Vagina (tissue), 2 donors: ENCODE measurements around the gene ZNF80. TPM values are rescaled to one million over a fixed set of nuclear protein-coding genes. Genes with fewer than 3 reads are reported as not detected.

Source experiments
- DNase-seq, 2 donors: peaks; one replicate each; pipeline ENCODE4 v3.0.0-alpha.2; 2017; ENCODE audit errors: extremely low spot score in 2 of 2
- H3K27ac ChIP-seq: fragments of 200-600 bp; sonication (generic); one replicate; pipeline ENCODE4 v1.5.1; 2019
- H3K27me3 ChIP-seq: fragments of 200-600 bp; sonication (generic); one replicate; pipeline ENCODE4 v1.5.1; 2019
- H3K36me3 ChIP-seq, 2 donors: fragments of 200-600 bp; sonication (generic); one replicate each; pipeline ENCODE4 v1.5.1; 2017 to 2019
- H3K4me1 ChIP-seq: fragments of 200-600 bp; sonication (generic); one replicate; pipeline ENCODE4 v1.5.1; 2019
- H3K4me3 ChIP-seq, 2 donors: fragments of 200-600 bp; sonication (generic); 1 replicate in 1 of 2; 2 replicates in 1 of 2; pipeline ENCODE4 v1.5.1; 2016 to 2019
- H3K9me3 ChIP-seq: fragments of 200-600 bp; sonication (generic); one replicate; pipeline ENCODE4 v1.5.1; 2019
- POLR2A ChIP-seq, 2 donors: fragments of 450-650 bp; IDR thresholded peaks; one replicate each; pipeline ENCODE4 v1.6.1; 2017; ENCODE audit warnings: antibody characterized with exemption in 2 of 2, mild to moderate bottlenecking in 2 of 2, moderate library complexity in 2 of 2
- POLR2AphosphoS5 ChIP-seq, 2 donors: sonication (generic); formaldehyde crosslinking; IDR thresholded peaks; one replicate each; pipeline ENCODE4 v1.9.0; 2017; ENCODE audit warnings: antibody characterized with exemption in 2 of 2, mild to moderate bottlenecking in 2 of 2, low read depth in 1 of 2; ENCODE audit not compliant: insufficient read depth in 1 of 2
- intact Hi-C: fragments of 100-400 bp; cut with DNase I; formaldehyde crosslinking; loops from one replicate; pipeline ENCODE4 v1.15.1; 2023
- total RNA-seq: library from RNA; depleted of rRNA; stranded (reverse); fragments of >200 nt; gene quantifications from one replicate; pipeline ENCODE4 v1.2.3, GENCODE V29; 2016
- TF ChIP-seq, protein P1 (sequence below), 3 experiments: fragments of 450-650 bp in 2 of 3; fragments of 200-600 bp in 1 of 3; sonication (generic) in 1 of 3; IDR thresholded peaks; one replicate each; pipeline ENCODE4 v1.5.1; 2017 to 2019; ENCODE audit warnings: antibody characterized with exemption in 3 of 3, mild to moderate bottlenecking in 2 of 3, moderate library complexity in 2 of 3

Gene ZNF80
- total RNA-seq, 1 donor from 2014 or later = 0.74 TPM

DNA sequence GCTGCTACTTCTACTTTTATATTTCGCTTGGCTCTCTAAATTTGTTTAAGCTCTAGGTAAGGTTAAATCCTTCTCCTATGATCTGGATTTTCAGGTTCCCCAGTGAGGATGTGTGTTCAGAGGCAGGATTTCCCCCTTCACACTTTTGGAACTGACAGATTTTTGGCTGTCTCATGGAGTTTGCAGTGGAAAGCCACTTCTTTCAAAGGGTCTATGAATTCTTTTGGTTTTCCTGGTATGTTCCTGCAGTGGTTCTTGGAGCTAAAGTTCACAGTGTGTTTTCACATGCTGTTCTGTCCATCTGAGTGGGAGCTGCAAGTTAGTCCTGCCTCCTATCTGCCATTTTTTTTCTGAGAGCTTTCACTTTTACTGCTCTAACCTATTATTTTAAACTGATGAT is 34.9 kb upstream of the ZNF80 start:
- no peak for DNase-seq
- no peaks in the 10 kb centered on the region for H3K9me3 ChIP-seq
- no peak for TF ChIP-seq POLR2A (IDR thresholded peaks at IDR 0.05)
- no peak for TF ChIP-seq POLR2AphosphoS5 (IDR thresholded peaks at IDR 0.05; ENCODE audit: insufficient read depth in 1 of 2, low read depth in 1 of 2)
- TF ChIP-seq, protein P1, sequence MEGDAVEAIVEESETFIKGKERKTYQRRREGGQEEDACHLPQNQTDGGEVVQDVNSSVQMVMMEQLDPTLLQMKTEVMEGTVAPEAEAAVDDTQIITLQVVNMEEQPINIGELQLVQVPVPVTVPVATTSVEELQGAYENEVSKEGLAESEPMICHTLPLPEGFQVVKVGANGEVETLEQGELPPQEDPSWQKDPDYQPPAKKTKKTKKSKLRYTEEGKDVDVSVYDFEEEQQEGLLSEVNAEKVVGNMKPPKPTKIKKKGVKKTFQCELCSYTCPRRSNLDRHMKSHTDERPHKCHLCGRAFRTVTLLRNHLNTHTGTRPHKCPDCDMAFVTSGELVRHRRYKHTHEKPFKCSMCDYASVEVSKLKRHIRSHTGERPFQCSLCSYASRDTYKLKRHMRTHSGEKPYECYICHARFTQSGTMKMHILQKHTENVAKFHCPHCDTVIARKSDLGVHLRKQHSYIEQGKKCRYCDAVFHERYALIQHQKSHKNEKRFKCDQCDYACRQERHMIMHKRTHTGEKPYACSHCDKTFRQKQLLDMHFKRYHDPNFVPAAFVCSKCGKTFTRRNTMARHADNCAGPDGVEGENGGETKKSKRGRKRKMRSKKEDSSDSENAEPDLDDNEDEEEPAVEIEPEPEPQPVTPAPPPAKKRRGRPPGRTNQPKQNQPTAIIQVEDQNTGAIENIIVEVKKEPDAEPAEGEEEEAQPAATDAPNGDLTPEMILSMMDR (IDR thresholded peaks at IDR 0.05) = no peak
- no peaks in the 10 kb centered on the region for H3K36me3 ChIP-seq
- H3K27ac ChIP-seq = no peak overlapping the region
- intact Hi-C loops = no loop called here
- H3K27me3 ChIP-seq = no peaks in the 10 kb centered on the region
- no peak overlapping the region for H3K4me3 ChIP-seq
- H3K4me1 ChIP-seq = no peaks in the 10 kb centered on the region

DNA sequence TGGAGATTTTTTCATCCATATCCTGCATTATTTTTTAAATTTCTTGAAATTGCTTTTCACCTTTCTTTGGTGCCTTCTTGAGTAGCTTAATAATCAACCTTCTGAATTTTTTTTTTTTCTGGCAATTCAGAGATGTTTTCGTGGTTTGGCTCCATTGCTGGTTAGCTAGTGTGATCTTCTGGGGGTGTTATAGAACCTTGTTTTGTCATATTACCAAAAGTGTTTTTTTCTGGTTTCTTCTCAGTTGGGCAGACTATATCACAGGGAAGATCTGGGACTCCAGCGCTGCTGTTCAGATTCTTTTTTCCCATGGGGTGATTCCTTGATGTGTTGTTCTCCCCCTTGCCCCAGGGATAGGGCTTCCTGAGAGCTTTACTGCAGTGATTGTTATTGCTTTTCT is 32.6 kb upstream of the ZNF80 start:
- H3K36me3 ChIP-seq = no peaks in the 10 kb centered on the region
- no peak overlapping the region for H3K27ac ChIP-seq
- DNase-seq = no peak
- TF ChIP-seq POLR2AphosphoS5 (IDR thresholded peaks at IDR 0.05; ENCODE audit: insufficient read depth in 1 of 2, low read depth in 1 of 2) = no peak
- TF ChIP-seq, protein P1 (IDR thresholded peaks at IDR 0.05) = no peak
- no peak for TF ChIP-seq POLR2A (IDR thresholded peaks at IDR 0.05)
- no peaks in the 10 kb centered on the region for H3K4me1 ChIP-seq
- intact Hi-C loops = no loop called here
- H3K9me3 ChIP-seq = no peaks in the 10 kb centered on the region
- no peak overlapping the region for H3K4me3 ChIP-seq
- no peaks in the 10 kb centered on the region for H3K27me3 ChIP-seq

DNA sequence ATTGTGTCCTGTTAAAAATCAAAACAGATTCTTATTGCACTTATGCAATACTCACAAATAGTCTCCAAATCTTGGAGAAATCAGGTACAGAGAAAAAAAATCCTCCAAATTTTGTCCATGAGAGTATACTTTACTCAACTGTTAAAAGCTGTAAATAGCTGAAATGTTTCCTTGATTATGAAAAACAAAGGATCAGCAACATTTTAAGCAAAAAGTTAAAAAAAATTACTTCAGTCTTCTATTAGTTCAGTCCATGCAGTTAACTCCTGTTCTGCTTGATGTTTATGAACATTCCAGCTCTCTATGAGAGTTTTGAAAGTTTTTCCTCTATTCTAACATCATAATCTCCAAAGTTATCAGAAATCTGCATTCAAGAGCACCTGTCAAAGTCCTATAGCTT is 22.8 kb upstream of the ZNF80 start:
- Histone ChIP-seq H3K27ac (no peak overlapping the region), H3K9me3 (no peaks in the 10 kb centered on the region), H3K27me3 (no peaks in the 10 kb centered on the region), H3K36me3 (no peaks in the 10 kb centered on the region), H3K4me3 (no peak overlapping the region), H3K4me1 (no peaks in the 10 kb centered on the region)
- intact Hi-C loops = no loop called here
- DNase-seq = no peak
- TF ChIP-seq, protein P1 (IDR thresholded peaks at IDR 0.05) = no peak
- TF ChIP-seq POLR2A (IDR thresholded peaks at IDR 0.05) = no peak

DNA sequence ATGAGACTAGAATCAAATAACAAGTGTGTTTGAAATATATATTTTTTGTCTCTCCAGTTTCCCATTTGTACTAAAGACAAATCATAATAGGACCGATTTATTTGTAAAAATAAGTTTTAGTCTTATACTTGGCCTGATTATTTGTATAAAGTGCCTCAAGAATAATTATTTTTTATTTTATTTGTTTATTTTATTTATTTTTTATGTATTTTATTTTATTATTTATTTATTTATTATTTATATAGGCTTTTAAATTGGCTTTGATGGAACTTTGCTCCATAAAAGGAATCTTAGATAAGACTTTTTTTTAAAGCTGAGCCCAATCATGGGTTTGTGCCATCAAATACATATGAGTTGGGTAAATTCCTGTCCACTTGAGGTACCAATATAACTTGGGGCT is 22.2 kb upstream of the ZNF80 start:
- TF ChIP-seq, protein P1 (IDR thresholded peaks at IDR 0.05) = no peak
- TF ChIP-seq POLR2A (IDR thresholded peaks at IDR 0.05) = no peak
- TF ChIP-seq POLR2AphosphoS5 (IDR thresholded peaks at IDR 0.05; ENCODE audit: insufficient read depth in 1 of 2, low read depth in 1 of 2) = no peak
- H3K9me3 ChIP-seq = no peaks in the 10 kb centered on the region
- H3K4me3 ChIP-seq = no peak overlapping the region
- no peaks in the 10 kb centered on the region for H3K36me3 ChIP-seq
- intact Hi-C loops = no loop called here
- H3K27ac ChIP-seq = no peak overlapping the region
- no peaks in the 10 kb centered on the region for H3K4me1 ChIP-seq
- DNase-seq = no peak
- H3K27me3 ChIP-seq = no peaks in the 10 kb centered on the region

DNA sequence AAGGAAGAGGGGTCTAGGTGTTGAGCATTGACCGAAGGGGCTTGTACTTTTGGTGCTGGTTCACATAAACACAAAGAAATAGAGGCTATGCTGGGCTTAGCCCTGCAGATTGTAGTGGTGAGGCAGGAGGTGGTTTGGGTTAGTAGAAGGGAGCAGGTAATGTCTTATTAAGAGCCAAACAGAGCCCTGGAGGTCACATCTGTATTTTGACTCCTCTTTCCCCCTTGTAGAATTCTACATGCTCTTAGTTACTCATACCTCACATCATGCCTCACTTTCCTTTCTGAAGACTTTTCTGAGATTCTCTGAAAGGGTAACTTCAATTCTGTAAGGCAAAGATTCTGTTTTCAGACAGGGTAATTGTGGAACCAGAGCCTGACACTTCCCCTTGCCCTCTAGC is 16.1 kb upstream of the ZNF80 start:
- Histone ChIP-seq H3K27me3 (no peaks in the 10 kb centered on the region), H3K9me3 (no peaks in the 10 kb centered on the region), H3K27ac (no peak overlapping the region), H3K4me1 (no peaks in the 10 kb centered on the region), H3K36me3 (no peaks in the 10 kb centered on the region), H3K4me3 (no peak overlapping the region)
- intact Hi-C loops = no loop called here
- TF ChIP-seq POLR2AphosphoS5 (IDR thresholded peaks at IDR 0.05; ENCODE audit: insufficient read depth in 1 of 2, low read depth in 1 of 2) (no peak), POLR2A (IDR thresholded peaks at IDR 0.05) (no peak)
- TF ChIP-seq, protein P1 (IDR thresholded peaks at IDR 0.05) = no peak
- DNase-seq = no peak
